LNCAP (cell line): ENCODE measurements around the gene OPTC.

ENCODE experiments used
- CTCF ChIP-seq: fragments of 450-650 bp; IDR thresholded peaks from 2 replicates; pipeline ENCODE4 v1.5.1; 2017; ENCODE audit warnings: mild to moderate bottlenecking

Gene OPTC

DNA sequence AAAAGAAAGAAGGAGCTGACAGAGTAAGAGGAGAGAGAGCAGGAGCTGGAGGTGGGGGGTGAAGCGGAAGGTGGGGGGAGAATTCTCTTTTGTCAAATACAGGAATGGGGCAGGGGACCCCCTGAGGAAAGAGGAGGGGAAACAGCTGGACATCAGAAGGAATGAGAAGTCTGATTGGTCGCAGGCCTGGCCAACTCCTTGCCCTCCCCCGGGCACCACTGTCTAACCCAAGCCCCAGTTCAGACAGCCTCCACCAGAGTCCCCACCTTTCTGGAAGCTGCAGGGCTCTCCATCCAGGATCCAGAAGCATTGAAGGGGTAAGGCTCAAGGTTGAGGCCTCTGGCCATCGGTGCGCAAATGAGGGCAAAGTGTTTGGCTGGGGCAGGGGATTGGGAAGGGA is at the start of gene OPTC:
OPTC (plus strand) TSS at position 253 of the 400 bp plus-strand sequence. CDS start 1,853 bp downstream, outside the sequence.
- TF ChIP-seq CTCF: no peak

GRCh38 chr1:203444171-203444576 is 49.8 kb upstream of the OPTC start:
- TF ChIP-seq CTCF: no peak; the same call in 1 of the 2 replicates

DNA sequence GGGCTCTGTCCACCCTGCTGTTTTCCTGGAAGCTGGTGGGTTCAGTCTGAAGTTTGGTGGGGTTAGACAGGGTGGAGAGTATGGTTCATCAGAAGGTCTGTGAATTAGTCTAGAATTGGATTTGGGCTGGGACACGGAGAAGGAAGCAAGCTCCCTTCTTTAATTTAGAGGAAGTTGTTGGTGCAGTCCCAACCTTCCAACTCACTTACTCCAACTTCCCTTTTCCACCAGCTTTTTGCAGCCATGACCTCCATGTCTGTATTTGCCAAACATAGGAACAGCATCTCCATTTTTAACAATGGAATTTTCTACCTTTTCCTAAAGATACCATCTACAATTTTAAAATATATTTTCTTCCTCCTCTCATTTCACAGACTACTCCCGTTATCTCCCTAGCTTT is 46.8 kb upstream of the OPTC start:
- TF ChIP-seq CTCF: no peak

GRCh38 chr1:203448521-203449061 is 45.4 kb upstream of the OPTC start:
- no peak for TF ChIP-seq CTCF

DNA sequence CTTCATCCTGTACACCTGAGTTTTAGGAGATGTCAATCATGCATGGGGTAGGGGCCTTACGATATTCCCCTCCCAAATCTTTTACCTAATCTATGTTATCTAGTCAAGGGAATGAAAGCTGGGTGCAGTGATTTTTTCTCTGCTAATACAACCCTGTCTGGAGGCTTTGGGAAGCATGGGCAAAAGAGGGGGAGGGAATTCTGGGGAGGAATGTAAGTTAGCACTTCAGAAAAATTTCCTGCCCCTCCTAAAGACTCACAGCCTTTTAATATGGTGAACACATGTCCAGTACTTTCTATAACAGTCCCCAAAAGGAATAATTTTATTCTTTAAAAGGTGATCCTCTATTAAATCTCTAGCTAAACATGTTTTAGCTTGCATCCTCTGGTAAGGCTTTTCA is 44.0 kb upstream of the OPTC start:
- no peak for TF ChIP-seq CTCF

GRCh38 chr1:203450479-203451149 is 43.3 kb upstream of the OPTC start:
- no peak for TF ChIP-seq CTCF

- no peak for TF ChIP-seq CTCF
Measured at GRCh38 chr1:203451836-203452784, 41.8 kb upstream of the OPTC start.
